ENCODE measurements around the gene ZNF548.

Gene ZNF548

GRCh38 chr19:57434386-57435061, 44.9 kb downstream of the ZNF548 start:
- Mint-ChIP-seq H3K27me3 (no peaks in the 10 kb centered on the region), H3K27ac (peak overlapping the region; percentile 80), H3K36me3 (peaks cover 10% of the 10 kb centered on the region), H3K4me3 (peak overlapping the region; percentile 95), H3K9me3 (peaks cover 1% of the 10 kb centered on the region), H3K4me1 (peaks cover 20% of the 10 kb centered on the region)
- ATAC-seq (ENCODE audit: low read depth) (no peak), DNase-seq (ENCODE audit: low spot score in 2 of 2) (no peak)

- Mint-ChIP-seq H3K9me3 (peaks cover 4% of the 10 kb centered on the region), H3K36me3 (peaks cover 17% of the 10 kb centered on the region), H3K4me1 (peaks cover 25% of the 10 kb centered on the region), H3K4me3 (peak within 1 kb of the TSS; percentile 95), H3K27me3 (no peaks in the 10 kb centered on the region), H3K27ac (peak within 1 kb of the TSS; percentile 80)
- peak; percentile 88 to 96 for DNase-seq (ENCODE audit: low spot score in 2 of 2)
- ATAC-seq (ENCODE audit: low read depth), result peak; percentile 100
These were observed 45.7 kb downstream of the ZNF548 start, which contains the start of gene ZNF749 for GRCh38 chr19:57435062-57435978. ZNF749 (plus strand) TSS chr19:57435325; CDS start chr19:57435579, 254 bp downstream.

- no peak for ATAC-seq (ENCODE audit: low read depth)
- H3K27me3 Mint-ChIP-seq, result no peaks in the 10 kb centered on the region
- H3K27ac Mint-ChIP-seq, result no peak overlapping the region
- H3K9me3 Mint-ChIP-seq, result peaks cover 4% of the 10 kb centered on the region
- H3K4me3 Mint-ChIP-seq, result peak overlapping the region; percentile 95
- peaks cover 32% of the 10 kb centered on the region for H3K4me1 Mint-ChIP-seq
- DNase-seq (ENCODE audit: low spot score in 2 of 2), result no peak
- peaks cover 20% of the 10 kb centered on the region for H3K36me3 Mint-ChIP-seq
These were observed 46.8 kb downstream of the ZNF548 start for GRCh38 chr19:57436417-57436816.

GRCh38 chr19:57437931-57438330, 48.3 kb downstream of the ZNF548 start:
- peaks cover 7% of the 10 kb centered on the region for H3K9me3 Mint-ChIP-seq
- H3K27me3 Mint-ChIP-seq, result no peaks in the 10 kb centered on the region
- no peak overlapping the region for H3K27ac Mint-ChIP-seq
- DNase-seq (ENCODE audit: low spot score in 2 of 2), result no peak
- peaks cover 26% of the 10 kb centered on the region for H3K36me3 Mint-ChIP-seq
- peaks cover 37% of the 10 kb centered on the region for H3K4me1 Mint-ChIP-seq
- no peak overlapping the region for H3K4me3 Mint-ChIP-seq
- no peak for ATAC-seq (ENCODE audit: low read depth)

GRCh38 chr19:57438925-57439324, 49.3 kb downstream of the ZNF548 start:
- Mint-ChIP-seq H3K4me3 (no peak overlapping the region), H3K4me1 (peaks cover 42% of the 10 kb centered on the region), H3K27me3 (no peaks in the 10 kb centered on the region), H3K27ac (no peak overlapping the region), H3K36me3 (peaks cover 35% of the 10 kb centered on the region), H3K9me3 (peaks cover 9% of the 10 kb centered on the region)
- no peak for ATAC-seq (ENCODE audit: low read depth)
- DNase-seq (ENCODE audit: low spot score in 2 of 2), result no peak

GRCh38 chr19:57441979-57442752, 52.5 kb downstream of the ZNF548 start:
- H3K4me3 Mint-ChIP-seq, result no peak overlapping the region
- ATAC-seq (ENCODE audit: low read depth) (no peak), DNase-seq (ENCODE audit: low spot score in 2 of 2) (no peak)
- peaks cover 13% of the 10 kb centered on the region for H3K9me3 Mint-ChIP-seq
- peaks cover 51% of the 10 kb centered on the region for H3K36me3 Mint-ChIP-seq
- peak overlapping the region; percentile 48 for H3K27ac Mint-ChIP-seq
- H3K4me1 Mint-ChIP-seq, result peaks cover 26% of the 10 kb centered on the region
- no peaks in the 10 kb centered on the region for H3K27me3 Mint-ChIP-seq

GRCh38 chr19:57443121-57443696, 53.6 kb downstream of the ZNF548 start:
- H3K4me1 Mint-ChIP-seq, result peaks cover 26% of the 10 kb centered on the region
- peaks cover 51% of the 10 kb centered on the region for H3K36me3 Mint-ChIP-seq
- H3K27me3 Mint-ChIP-seq, result no peaks in the 10 kb centered on the region
- peak overlapping the region; percentile 48 for H3K27ac Mint-ChIP-seq
- H3K9me3 Mint-ChIP-seq, result peaks cover 13% of the 10 kb centered on the region
- no peak for DNase-seq (ENCODE audit: low spot score in 2 of 2)
- H3K4me3 Mint-ChIP-seq, result no peak overlapping the region
- ATAC-seq (ENCODE audit: low read depth), result peak; percentile 71

- Mint-ChIP-seq H3K27ac (no peak overlapping the region), H3K4me3 (no peak overlapping the region), H3K4me1 (no peaks in the 10 kb centered on the region), H3K9me3 (peaks cover 8% of the 10 kb centered on the region), H3K27me3 (no peaks in the 10 kb centered on the region), H3K36me3 (peaks cover 25% of the 10 kb centered on the region)
- no peak for DNase-seq (ENCODE audit: low spot score in 2 of 2)
- no peak for ATAC-seq (ENCODE audit: low read depth)
These were observed 62.7 kb downstream of the ZNF548 start for GRCh38 chr19:57452307-57452706.
